Measurements from ENCODE around the gene GAL3ST2. TPM values are rescaled to one million over a fixed set of nuclear protein-coding genes. Genes with fewer than 3 reads are reported as not detected.
"Not testable (repeated sequence)": the region's sequence is repeated elsewhere in the genome, so short reads cannot be mapped to it uniquely, and the experiment has no call there.

The GAL3ST2 gene
- total RNA-seq, 1 donor from 2014 or later: not detected

- peaks cover 2% of the 10 kb centered on the region for H3K36me3 ChIP-seq (ENCODE audit: insufficient read depth, low read length)
- Mint-ChIP-seq H3K4me1 (ENCODE audit: low read depth, unreplicated experiment) (peaks cover 2% of the 10 kb centered on the region), H3K9me3 (ENCODE audit: unreplicated experiment) (peaks cover 1% of the 10 kb centered on the region), H3K27me3 (ENCODE audit: low read depth, unreplicated experiment) (no peaks in the 10 kb centered on the region), H3K27ac (ENCODE audit: unreplicated experiment) (no peak overlapping the region), H3K36me3 (ENCODE audit: low read depth, unreplicated experiment) (peaks cover 10% of the 10 kb centered on the region), H3K4me3 (ENCODE audit: unreplicated experiment) (no peak overlapping the region)
- no peaks in the 10 kb centered on the region for H3K27me3 ChIP-seq (ENCODE audit: insufficient read depth, low read length)
- no peaks in the 10 kb centered on the region for H3K9me3 ChIP-seq (ENCODE audit: insufficient read depth, low read depth, low read length)
- peaks cover 3% of the 10 kb centered on the region for H3K79me2 ChIP-seq (ENCODE audit: insufficient read depth, low read length)
- H3K4me3 ChIP-seq (ENCODE audit: insufficient read depth, low read depth, low read length): no peak overlapping the region
- H3K4me1 ChIP-seq (ENCODE audit: insufficient read depth, low read length): no peaks in the 10 kb centered on the region
- no peak overlapping the region for H3K4me2 ChIP-seq (ENCODE audit: low read length)
- no peak overlapping the region for H3K27ac ChIP-seq (ENCODE audit: low read depth, low read length)
- no peak overlapping the region for H2AFZ ChIP-seq (ENCODE audit: low read depth, low read length)
- no peak overlapping the region for H3K9ac ChIP-seq (ENCODE audit: low read length)
- FAIRE-seq (no peak), DNase-seq (ENCODE audit: low read depth) (no peak)
- peaks cover 40% of the 10 kb centered on the region for H4K20me1 ChIP-seq (ENCODE audit: insufficient read depth, low read length)
- TF ChIP-seq EZH2 (IDR thresholded peaks at IDR 0.05; ENCODE audit: insufficient read depth, low read length) (no peak), CTCF (IDR thresholded peaks at IDR 0.05; ENCODE audit: insufficient read depth, low read depth, low read length) (no peak)
Measured at GRCh38 chr2:241741016-241741415, 35.6 kb upstream of the GAL3ST2 start.

GRCh38 chr2:241742320-241742939 lies 34.2 kb upstream of the GAL3ST2 start:
- Histone ChIP-seq H2AFZ (ENCODE audit: low read depth, low read length) (no peak overlapping the region), H3K4me1 (ENCODE audit: insufficient read depth, low read length) (no peaks in the 10 kb centered on the region), H3K4me3 (ENCODE audit: insufficient read depth, low read depth, low read length) (no peak overlapping the region), H3K36me3 (ENCODE audit: insufficient read depth, low read length) (peaks cover 2% of the 10 kb centered on the region), H3K27ac (ENCODE audit: low read depth, low read length) (no peak overlapping the region), H3K9me3 (ENCODE audit: insufficient read depth, low read depth, low read length) (no peaks in the 10 kb centered on the region), H4K20me1 (ENCODE audit: insufficient read depth, low read length) (peaks cover 40% of the 10 kb centered on the region), H3K9ac (ENCODE audit: low read length) (no peak overlapping the region), H3K79me2 (ENCODE audit: insufficient read depth, low read length) (peaks cover 3% of the 10 kb centered on the region), H3K4me2 (ENCODE audit: low read length) (no peak overlapping the region), H3K27me3 (ENCODE audit: insufficient read depth, low read length) (no peaks in the 10 kb centered on the region)
- TF ChIP-seq CTCF (IDR thresholded peaks at IDR 0.05; ENCODE audit: insufficient read depth, low read depth, low read length) (no peak), EZH2 (IDR thresholded peaks at IDR 0.05; ENCODE audit: insufficient read depth, low read length) (no peak)
- Mint-ChIP-seq H3K36me3 (ENCODE audit: low read depth, unreplicated experiment) (peaks cover 18% of the 10 kb centered on the region), H3K4me1 (ENCODE audit: low read depth, unreplicated experiment) (no peaks in the 10 kb centered on the region), H3K9me3 (ENCODE audit: unreplicated experiment) (peaks cover 3% of the 10 kb centered on the region), H3K27me3 (ENCODE audit: low read depth, unreplicated experiment) (no peaks in the 10 kb centered on the region), H3K4me3 (ENCODE audit: unreplicated experiment) (no peak overlapping the region), H3K27ac (ENCODE audit: unreplicated experiment) (no peak overlapping the region)
- no peak for DNase-seq (ENCODE audit: low read depth)
- no peak for FAIRE-seq

GRCh38 chr2:241743008-241743407 lies 33.6 kb upstream of the GAL3ST2 start:
- H3K4me3 Mint-ChIP-seq (ENCODE audit: unreplicated experiment); DNase-seq (ENCODE audit: low read depth); H3K4me2 ChIP-seq (ENCODE audit: low read length); H2AFZ ChIP-seq (ENCODE audit: low read depth, low read length); H3K79me2 ChIP-seq (ENCODE audit: insufficient read depth, low read length); H3K4me3 ChIP-seq (ENCODE audit: insufficient read depth, low read depth, low read length); H3K9me3 Mint-ChIP-seq (ENCODE audit: unreplicated experiment); H3K27ac ChIP-seq (ENCODE audit: low read depth, low read length); H3K27ac Mint-ChIP-seq (ENCODE audit: unreplicated experiment); H3K36me3 ChIP-seq (ENCODE audit: insufficient read depth, low read length); H3K4me1 Mint-ChIP-seq (ENCODE audit: low read depth, unreplicated experiment); FAIRE-seq; H3K27me3 ChIP-seq (ENCODE audit: insufficient read depth, low read length); H3K9ac ChIP-seq (ENCODE audit: low read length); H3K4me1 ChIP-seq (ENCODE audit: insufficient read depth, low read length); H3K9me3 ChIP-seq (ENCODE audit: insufficient read depth, low read depth, low read length); H3K27me3 Mint-ChIP-seq (ENCODE audit: low read depth, unreplicated experiment): not testable (repeated sequence)
- H3K36me3 Mint-ChIP-seq (ENCODE audit: low read depth, unreplicated experiment): peaks cover 18% of the 10 kb centered on the region
- H4K20me1 ChIP-seq (ENCODE audit: insufficient read depth, low read length): peaks cover 36% of the 10 kb centered on the region
